Activated CD4-positive, alpha-beta T cell treated with anti-CD3 and anti-CD28 coated beads, Interleukin-2, amount 50 U/mL, for 16 hours (primary cell): ENCODE results near the gene RIPK3.

Source experiments
- DNase-seq: peaks from one replicate; pipeline ENCODE4 v3.0.0-alpha.2; 2020

The RIPK3 gene

DNA sequence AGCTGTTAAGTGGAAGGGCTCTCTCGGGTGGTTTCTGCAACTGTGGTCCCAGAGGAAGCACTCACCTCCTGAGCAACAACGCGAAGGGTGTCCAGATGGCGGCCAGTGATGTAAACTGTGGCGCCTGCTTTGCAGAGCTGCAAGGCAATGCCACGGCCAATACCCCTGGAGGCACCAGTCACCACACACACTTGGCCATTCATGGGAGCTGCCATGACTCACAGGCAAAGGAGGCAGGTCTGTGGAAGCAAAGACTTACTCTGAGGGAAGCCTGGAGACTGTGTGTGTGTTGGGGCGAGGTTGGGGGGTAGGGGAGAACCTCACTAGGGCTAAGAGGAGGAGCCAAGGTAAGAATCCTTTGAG lies 40.9 kb downstream of the RIPK3 start:
- DNase-seq = no peak

GRCh38 chr14:24297190-24297964 lies 42.4 kb downstream of the RIPK3 start:
- no peak for DNase-seq

GRCh38 chr14:24296341-24297157 lies 43.2 kb downstream of the RIPK3 start:
- peak; percentile 86 for DNase-seq

DNA sequence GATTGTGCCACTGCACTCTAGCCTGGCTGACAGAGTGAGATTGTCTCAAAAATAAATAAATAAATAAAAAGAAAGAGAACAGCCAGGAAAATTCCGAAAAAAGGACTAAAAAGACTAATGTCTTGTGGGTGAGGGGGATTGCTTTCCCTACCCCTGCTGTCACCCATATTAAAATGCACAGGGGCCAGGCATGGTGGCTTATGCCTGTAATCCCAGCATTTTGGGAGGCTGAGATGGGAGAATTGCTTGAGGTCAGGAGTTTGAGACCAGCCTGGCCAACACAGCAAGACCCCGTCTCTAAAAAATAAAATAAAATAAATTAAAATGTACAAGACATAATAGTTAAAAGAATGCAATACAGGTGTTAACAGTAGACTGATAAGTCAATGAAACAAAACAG lies 46.3 kb downstream of the RIPK3 start:
- DNase-seq = no peak

GRCh38 chr14:24292118-24292807 lies 47.5 kb downstream of the RIPK3 start:
- no peak for DNase-seq

- no peak for DNase-seq
These were observed 48.2 kb downstream of the RIPK3 start for GRCh38 chr14:24291446-24292117.

- DNase-seq = no peak
These were observed 49.0 kb downstream of the RIPK3 start for GRCh38 chr14:24290746-24291145.

DNA sequence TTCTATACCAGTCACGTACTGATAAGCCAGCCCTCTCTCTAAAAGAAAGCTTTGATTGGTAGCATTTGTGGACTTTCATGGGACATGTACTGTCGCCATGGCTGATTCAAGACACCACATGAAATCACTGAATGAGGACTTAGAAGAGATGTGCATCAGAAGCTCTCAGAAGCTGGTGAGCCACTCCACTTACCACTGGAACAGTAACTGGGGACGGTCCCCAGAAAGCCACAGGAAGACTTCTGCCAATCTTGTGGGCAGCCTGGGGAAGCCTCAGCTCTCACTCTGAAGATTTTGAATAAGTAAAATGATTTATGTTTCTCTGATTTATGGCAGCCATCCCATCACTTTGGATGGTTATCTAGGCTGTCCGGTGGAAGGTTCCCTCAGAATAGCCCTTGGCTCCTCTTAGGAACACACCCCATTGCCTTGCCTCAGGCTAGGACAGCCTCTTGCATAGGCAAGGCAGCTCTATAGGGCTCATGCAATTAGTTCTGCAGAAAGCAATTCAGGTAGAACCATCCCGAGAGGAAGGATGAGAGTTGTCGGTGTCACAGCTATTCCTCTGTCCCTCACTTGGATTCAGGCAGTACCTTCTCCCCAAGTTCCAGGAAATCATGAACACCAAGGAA lies 50.0 kb downstream of the RIPK3 start:
- peak; percentile 84 for DNase-seq

GRCh38 chr14:24286996-24287395 lies 52.8 kb downstream of the RIPK3 start:
- no peak for DNase-seq
